NT2/D1 (cell line): ENCODE measurements around the gene EPHA6.

Experiments used
- SUZ12 ChIP-seq: IDR thresholded peaks from 2 replicates; pipeline ENCODE4 v1.6.1; 2011; ENCODE audit not compliant: insufficient read length, insufficient read depth; ENCODE audit errors: extremely low read depth
- YY1 ChIP-seq: IDR thresholded peaks from 2 replicates; pipeline ENCODE4 v1.6.1; 2011; ENCODE audit not compliant: insufficient read length, insufficient read depth
- ZNF274 ChIP-seq: IDR thresholded peaks from 2 replicates; pipeline ENCODE4 v1.6.1; 2011; ENCODE audit warnings: mild to moderate bottlenecking, low read depth, low read length

GRCh38 chr3:97301114-97301513, 486.7 kb downstream of the EPHA6 start:
- TF ChIP-seq ZNF274 (no peak), YY1 (no peak), SUZ12 (no peak)
